ENCODE measurements around the gene PLA2G7. TPM values are rescaled to one million over a fixed set of nuclear protein-coding genes. Genes with fewer than 3 reads are reported as not detected.

Gene PLA2G7
- total and polyA plus RNA-seq, 2 of the 8 experiments (the other 6 are each of a cell fraction or from before 2014, with no cell fraction given) = 1.5 to 2.2 TPM

GRCh38 chr6:46784535-46784934 is 49.4 kb upstream of the PLA2G7 start:
- ChIA-PET POLR2A (ENCODE audit: partially characterized antibody) (no interaction called here), CTCF (ENCODE audit: partially characterized antibody) (no interaction called here)
- Histone ChIP-seq H3K79me1 (ENCODE audit: low read depth, low read length) (no peaks in the 10 kb centered on the region), H3K14ac (ENCODE audit: insufficient read length) (no peak overlapping the region), H2BK20ac (ENCODE audit: low read length) (no peak overlapping the region), H4K20me1 (replicated peaks in 1 of 2; ENCODE audit: control insufficient read depth in 1 of 2, insufficient read depth in 2 of 2, low read length in 2 of 2) (no peaks in the 10 kb centered on the region), H4K5ac (ENCODE audit: insufficient read length, low read depth, low read length) (no peak overlapping the region), H4K8ac (ENCODE audit: extremely low read depth, insufficient read depth, low read length) (no peak overlapping the region), H3K56ac (replicated peaks; ENCODE audit: insufficient read length, low read depth, low read length) (no peak overlapping the region), H2BK15ac (ENCODE audit: low read length) (no peak overlapping the region), H2BK120ac (replicated peaks; ENCODE audit: low read depth, low read length) (no peak overlapping the region), H3K18ac (ENCODE audit: extremely low read depth, low read length) (no peak overlapping the region), H2AK5ac (ENCODE audit: low read depth, low read length) (no peak overlapping the region), H3K4me2 (ENCODE audit: insufficient read depth in 1 of 2, low read depth in 2 of 2, low read length in 2 of 2) (no peak overlapping the region), H2BK5ac (ENCODE audit: low read depth, low read length) (no peak overlapping the region), H3K23me2 (ENCODE audit: low read depth, low read length) (no peaks in the 10 kb centered on the region), H3K9ac (replicated peaks in 1 of 4; ENCODE audit: extremely low read depth in 1 of 4, low read depth in 3 of 4, low read length in 3 of 4) (no peak overlapping the region), H3K4ac (replicated peaks; ENCODE audit: insufficient read length, low read depth, low read length) (no peak overlapping the region), H3K27ac (ENCODE audit: low read depth, low read length) (no peak overlapping the region), H3K79me2 (ENCODE audit: control insufficient read depth in 1 of 2, insufficient read depth in 2 of 2, low read length in 2 of 2) (no peaks in the 10 kb centered on the region), H3K23ac (ENCODE audit: insufficient read length) (no peak overlapping the region), H3K9me3 (ENCODE audit: insufficient read depth in 2 of 2, low read depth in 1 of 2, low read length in 1 of 2) (no peaks in the 10 kb centered on the region), H3K4me3 (ENCODE audit: extremely low read depth in 1 of 4, insufficient read depth in 2 of 4, low read depth in 3 of 4, low read length in 4 of 4) (no peak overlapping the region), H3K27me3 (replicated peaks in 1 of 4; ENCODE audit: control insufficient read depth in 3 of 4, extremely low read depth in 1 of 4, insufficient read depth in 3 of 4, low read length in 3 of 4) (no peaks in the 10 kb centered on the region), H2AFZ (ENCODE audit: low read length) (no peak overlapping the region), H4K91ac (replicated peaks; ENCODE audit: insufficient read length, low read length) (no peak overlapping the region), H3K4me1 (replicated peaks in 1 of 4; ENCODE audit: control insufficient read depth in 3 of 4, insufficient read depth in 4 of 4, low read length in 3 of 4) (no peaks in the 10 kb centered on the region), H2BK12ac (ENCODE audit: low read depth, low read length) (no peak overlapping the region), H3K36me3 (ENCODE audit: control insufficient read depth in 2 of 4, insufficient read depth in 4 of 4, low read length in 3 of 4) (no peaks in the 10 kb centered on the region)
- 83% methylated on average over 1 of the region's 1 CpG; no CpG with 5 or more reads in 1 of the 2 experiments for WGBS, 2 experiments (ENCODE audit: extremely low coverage in 1 of 2, insufficient coverage in 1 of 2, insufficient read length in 1 of 2, insufficient replicate concordance in 2 of 2, low coverage in 1 of 2, low lambda C conversion rate in 2 of 2, missing lambda C conversion rate in 1 of 2)
- FAIRE-seq (no peak), DNase-seq (ENCODE audit: low read depth in 1 of 2, low spot score in 2 of 2) (no peak)
- TF ChIP-seq, protein P1, sequence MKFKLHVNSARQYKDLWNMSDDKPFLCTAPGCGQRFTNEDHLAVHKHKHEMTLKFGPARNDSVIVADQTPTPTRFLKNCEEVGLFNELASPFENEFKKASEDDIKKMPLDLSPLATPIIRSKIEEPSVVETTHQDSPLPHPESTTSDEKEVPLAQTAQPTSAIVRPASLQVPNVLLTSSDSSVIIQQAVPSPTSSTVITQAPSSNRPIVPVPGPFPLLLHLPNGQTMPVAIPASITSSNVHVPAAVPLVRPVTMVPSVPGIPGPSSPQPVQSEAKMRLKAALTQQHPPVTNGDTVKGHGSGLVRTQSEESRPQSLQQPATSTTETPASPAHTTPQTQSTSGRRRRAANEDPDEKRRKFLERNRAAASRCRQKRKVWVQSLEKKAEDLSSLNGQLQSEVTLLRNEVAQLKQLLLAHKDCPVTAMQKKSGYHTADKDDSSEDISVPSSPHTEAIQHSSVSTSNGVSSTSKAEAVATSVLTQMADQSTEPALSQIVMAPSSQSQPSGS (IDR thresholded peaks at IDR 0.05; ENCODE audit: low read length) = no peak

Data from H1 (cell line).